Smooth muscle cell of the brain vasculature (primary cell): ENCODE results near the gene PKP4.

Source experiments
- DNase-seq: peaks from one replicate; pipeline ENCODE4 v3.0.0-alpha.2; 2012; ENCODE audit warnings: low read depth, low spot score

Gene PKP4

DNA sequence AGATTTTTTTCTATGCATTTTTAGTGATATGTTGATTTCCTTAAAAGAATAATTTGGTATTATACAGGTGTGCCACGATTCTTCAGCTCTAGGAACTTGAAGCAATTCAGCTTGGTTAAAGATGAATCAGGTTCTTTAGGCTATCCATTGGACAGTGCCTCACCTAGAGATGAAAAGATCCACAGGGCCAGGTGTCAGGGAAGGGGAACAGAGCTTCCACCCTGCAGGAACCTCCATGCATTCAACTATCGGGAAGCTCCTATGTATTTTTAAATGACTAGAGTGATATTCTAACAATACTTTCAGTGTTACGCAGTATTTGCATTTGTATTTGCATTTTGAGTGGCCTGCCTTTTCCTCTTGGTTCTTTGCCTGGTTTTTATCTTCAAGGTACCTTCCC is 40.2 kb downstream of the PKP4 start:
- no peak for DNase-seq

DNA sequence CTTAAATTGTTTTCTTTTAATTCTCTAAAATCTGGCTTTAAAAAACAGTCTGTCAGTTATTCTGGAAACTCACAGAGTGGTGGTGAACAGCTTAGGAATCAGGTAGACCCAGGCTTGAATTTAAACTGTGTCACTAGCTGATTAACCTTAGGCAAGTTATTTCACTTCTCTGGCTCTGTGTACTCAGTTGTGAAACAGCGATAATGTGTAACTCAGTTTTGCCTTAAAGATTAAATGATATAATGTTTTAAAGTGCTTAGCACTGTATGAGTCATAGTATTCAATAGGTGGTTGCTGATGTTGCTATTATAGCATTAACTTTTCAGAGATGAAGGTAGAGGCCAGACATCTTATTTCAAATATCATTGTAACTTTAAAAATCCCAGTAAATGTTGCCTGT is 40.7 kb downstream of the PKP4 start:
- DNase-seq, result no peak

DNA sequence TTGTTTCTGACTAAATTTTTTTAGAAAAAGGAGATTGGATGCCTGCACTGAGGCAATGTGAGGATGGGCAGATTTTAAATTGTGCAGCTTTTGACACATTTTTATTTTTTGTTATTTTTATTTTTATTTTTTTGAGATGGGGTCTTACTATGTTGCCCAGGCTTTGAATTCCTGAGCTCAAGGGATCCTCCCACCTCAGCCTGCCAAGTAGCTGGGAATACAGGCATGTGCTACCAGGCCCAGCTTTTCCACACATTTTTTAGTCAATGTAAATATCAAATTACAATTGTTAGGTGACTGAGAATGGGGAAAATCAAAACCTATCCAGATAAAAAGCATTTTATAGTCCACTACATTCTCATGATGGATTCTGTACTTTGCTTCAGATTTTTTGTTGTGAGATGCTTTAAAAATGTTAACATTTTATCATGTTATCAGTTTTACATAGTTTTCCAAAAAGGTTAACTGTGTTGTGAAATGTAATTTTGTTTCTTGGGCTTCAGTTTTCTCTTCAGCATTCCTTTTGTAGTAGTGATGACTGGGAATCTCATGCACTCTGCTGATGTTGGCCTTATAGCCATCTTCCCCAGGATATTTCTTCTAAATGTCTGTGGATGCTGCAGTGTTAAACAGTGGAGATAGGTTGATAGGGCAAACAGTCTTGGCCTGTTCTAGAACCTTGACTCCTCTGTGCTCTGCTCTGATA is 41.4 kb downstream of the PKP4 start:
- no peak for DNase-seq

DNA sequence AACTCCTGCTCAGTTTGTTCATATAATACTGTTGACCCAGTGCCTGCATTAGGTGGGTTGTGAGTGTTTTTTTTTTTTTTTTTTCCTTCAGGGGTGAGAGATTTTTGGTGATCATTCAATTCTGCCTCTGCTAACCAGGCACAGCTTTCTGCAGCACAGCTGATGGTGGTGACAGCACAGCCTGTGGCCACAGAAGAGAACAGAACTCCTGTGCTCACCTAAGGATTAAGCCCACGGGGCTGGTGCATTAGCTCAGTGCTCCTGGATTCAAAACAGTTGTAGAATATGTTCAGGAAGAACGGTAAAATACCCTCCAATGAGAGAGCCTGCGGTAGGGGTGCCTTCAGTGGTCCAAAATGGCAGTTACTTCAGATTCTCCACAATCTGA is 42.0 kb downstream of the PKP4 start:
- no peak for DNase-seq

DNA sequence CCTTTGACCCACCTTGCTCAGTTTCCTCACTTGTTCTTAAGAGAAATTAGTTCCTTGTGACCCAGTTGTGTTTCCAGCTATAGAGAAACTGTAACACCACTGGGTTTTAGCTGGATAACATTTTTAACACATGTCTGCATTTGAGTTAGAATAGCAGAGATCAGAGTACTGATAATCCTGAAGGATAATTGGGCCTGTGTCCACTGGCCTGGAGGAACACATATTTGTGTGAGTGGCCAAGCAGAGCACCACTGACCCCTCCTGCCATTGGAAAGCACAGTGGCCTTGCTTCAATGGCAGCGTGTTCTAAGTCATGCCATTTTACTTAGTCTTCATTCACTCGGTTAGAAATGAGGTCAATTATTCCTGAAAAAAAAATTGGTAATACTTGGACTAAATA is 42.6 kb downstream of the PKP4 start:
- no peak for DNase-seq

DNA sequence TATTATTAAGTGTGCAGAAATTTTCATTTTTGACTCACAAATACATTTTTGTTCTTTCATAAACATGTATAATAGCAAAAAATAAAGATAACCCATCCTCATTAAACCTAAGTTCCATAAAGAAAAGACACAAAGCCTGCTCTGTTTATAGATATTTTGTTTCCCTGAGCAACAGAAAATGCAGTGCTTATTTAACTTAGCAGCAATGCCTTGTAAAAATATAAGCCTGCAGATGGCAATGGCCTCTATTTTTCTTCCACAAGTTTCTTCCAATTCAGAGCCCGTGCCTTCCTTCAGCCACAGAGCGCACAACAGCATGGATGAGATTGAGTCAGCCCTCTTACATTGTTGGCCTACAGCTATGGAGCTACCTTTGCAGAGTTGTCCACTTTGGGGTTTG is 43.6 kb downstream of the PKP4 start:
- DNase-seq, result no peak

DNA sequence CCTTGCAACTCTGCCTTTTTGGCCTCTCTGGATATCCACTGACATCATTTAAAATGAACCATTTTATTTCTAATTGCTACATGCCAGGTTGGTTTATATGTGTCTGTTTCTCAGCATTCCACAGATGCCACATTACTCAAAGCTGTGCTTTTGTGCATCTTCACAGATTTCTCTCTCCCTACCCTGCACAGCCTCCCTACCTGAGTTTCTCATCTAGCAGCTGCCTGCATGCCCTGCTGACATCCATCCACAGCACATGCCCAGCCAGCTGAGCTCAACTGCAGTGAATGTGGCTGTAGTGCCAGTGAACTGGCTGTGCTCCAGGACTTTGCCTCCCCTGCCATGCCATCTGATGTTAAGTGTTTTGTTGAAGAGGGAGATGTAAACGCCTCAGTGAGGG is 44.5 kb downstream of the PKP4 start:
- no peak for DNase-seq

DNA sequence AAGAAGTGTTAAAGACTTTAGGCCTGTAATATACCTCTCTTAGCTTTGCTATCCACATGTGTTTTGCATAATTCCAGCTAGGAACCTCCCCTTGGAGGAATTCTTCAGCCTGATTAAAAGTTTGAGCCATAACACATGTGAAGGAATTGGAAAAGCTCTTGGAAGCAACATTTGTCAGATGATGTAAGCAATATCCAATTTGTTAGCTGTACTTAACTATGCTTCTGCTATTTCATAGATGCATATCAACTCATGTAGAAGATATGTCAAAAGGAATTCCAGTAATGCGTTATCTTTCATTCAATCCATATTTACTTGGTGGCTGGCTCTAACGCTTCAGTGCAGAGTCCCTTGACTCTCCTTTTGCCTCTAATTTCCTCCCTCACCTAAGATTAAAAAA is 46.2 kb downstream of the PKP4 start:
- DNase-seq, result no peak

DNA sequence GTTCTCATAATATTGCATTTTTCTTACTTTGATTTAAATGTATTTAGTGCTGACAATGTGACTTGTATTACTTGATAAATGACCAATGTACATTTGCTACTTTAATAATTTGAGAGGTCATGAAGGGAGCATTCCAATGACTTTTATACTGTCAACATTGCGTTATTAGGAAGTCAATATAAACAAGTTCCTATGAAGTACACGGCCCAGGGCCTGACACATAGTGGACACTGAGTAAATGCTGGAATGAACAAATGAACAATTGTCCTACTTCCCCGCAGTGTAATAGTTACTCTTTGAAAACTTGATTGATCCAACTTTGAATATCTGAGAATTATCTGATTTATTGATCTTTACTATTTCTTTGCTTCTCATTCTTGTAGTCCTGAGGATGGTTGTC is 47.3 kb downstream of the PKP4 start:
- DNase-seq, result no peak

DNA sequence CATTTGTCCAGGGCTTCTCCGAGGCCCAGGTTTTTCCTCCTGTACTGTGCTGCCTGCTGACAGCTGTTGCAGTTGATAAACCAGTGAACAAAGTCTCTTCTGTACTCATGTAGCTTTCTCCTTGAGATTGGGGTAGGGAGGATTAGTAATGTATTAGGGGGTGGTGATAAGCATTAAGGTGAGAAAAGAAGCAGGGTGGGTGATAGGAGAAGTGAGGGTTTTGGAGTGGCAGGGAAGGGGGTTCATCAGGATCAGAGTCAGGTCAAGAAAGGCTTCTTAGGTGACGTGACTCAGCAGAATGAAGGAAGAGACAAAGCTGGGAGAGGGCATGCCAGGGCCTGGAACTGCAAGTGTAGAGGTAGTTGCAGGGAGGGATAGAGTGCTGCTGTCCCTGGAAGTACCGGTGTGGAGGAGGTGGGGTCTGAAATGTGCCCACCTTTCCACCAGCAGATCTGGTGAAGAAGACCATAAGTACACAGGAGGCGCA is 48.7 kb downstream of the PKP4 start:
- no peak for DNase-seq

DNA sequence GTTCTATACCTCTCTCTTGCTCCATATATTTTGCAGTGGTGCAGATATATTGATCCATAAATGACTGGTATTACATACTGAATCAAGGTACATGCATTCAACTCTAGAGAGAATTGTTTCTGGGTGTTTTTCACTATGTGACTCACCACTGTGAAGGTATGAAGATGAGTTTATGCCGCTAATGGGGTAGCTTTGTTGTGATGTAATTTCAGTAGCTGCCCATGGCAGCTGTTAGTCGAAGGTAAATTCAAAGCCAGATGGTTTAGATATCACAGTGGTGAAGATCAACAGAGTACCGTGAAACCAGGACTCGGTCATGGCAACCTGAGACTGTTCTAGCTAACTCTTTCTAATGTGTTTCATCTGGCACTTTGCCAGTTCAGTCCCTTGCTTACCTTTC is 50.4 kb downstream of the PKP4 start:
- DNase-seq, result no peak

DNA sequence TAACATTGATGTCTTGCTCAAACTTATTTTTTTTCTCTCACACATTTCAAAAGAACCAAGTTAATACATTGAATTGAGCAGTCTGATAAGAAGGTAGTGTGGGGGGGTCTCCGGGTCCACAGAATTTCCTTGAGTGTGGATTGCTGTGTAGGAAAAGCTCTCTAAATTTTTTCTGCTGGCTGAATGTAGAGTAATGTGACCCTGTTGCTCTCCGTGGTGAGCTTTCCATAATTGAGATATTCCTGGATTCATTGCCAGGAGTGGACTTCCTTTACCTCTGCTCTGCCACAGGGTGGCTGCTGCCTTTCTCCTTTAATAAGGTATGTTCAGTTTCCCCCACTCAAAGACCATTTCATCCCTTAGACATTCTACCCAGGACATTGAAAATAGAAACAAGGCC is 50.9 kb downstream of the PKP4 start:
- no peak for DNase-seq

DNA sequence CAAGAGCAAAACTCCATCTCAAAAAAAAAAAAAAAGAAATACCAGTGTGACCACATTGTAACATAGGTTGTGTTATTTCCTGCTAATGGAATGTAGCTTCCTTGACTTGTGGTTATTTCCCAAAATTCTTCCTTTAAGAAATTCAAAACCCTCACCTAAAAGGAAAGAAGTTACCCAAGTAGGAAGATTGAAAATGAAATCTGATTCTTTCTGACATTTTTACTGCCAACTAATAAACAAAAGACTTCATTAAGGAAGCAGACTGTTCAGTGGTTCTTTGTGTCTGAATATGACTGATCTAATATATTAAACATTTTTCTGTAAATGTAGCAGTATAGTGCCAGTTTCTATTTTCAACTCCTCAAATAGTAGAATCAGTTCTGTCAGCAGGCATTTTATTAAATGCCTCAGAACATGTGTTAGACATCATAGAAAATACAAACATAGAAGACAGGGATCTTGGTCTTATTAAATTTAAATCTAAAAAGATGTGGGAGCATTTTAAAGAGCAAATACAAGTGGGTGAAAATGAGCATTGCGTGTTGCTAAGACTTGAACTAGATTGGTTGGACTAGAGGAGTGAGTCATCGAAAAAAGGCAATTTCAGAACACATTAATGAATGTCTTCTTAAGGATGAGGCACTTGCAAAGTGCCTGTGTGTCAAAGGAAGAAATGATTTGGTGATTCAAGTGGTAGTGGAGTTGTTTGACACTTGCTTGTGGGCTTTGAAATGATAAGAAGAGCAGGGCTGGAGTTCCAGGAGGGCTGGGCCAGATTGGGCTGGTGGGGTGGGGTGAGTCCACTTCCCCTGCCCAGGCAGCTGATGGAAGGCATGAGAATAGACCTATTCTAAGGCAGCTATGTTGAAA is 53.4 kb downstream of the PKP4 start:
- DNase-seq, result no peak

DNA sequence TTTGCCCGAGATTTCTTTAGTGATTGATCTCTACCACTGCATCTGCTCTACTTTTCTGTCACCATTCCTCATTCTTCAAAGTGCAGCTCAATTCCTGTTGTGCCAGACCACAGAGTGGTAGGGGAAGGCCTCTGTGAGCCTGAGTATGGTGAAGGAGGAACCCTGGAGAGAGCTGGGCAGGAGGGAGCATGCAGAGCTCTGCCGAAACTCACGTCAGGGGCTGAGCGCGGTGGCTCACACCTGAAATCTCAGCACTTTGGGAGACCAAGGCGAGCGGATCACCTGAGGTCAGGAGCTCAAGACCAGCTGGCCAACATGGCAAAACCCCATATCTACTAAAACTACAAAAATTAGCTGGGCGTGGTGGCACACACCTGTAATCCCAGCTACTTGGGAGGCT is 54.1 kb downstream of the PKP4 start:
- DNase-seq, result no peak

DNA sequence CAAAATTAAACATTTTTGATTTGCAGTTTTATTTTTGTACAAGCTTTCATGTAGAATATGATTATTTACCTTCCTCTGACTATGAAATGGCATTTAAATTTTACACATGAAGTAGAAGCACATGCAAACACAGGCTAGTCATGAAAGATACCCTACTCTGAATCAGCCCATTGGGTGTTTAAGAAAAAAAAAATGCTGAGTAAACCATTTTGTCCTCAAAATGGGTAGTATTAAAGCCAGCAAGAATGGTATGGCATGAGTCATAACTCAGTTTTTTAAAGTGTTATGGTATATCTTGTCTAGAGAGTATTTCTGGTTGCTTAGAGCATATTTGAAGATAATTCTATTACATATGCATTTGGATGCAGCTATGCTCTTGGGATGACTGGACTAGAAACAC is 55.0 kb downstream of the PKP4 start:
- no peak for DNase-seq

DNA sequence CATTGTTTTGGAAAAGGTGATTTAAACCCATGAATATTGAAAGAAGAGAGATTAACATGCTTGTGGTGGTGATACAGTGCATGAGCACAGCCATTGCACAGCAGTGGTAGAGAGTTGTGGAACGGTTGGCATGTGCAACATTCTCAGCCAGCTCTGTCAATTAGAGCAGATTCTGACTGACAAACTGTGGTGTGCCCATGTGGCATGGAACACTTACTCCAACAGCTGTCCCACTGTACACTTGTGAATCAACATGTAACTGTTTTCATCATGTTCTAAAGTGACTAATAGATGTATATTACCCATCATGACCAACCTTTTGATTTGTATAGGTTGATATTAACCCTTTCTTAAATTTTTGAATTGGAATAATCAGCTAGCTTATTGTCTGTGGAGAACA is 55.6 kb downstream of the PKP4 start:
- no peak for DNase-seq

DNA sequence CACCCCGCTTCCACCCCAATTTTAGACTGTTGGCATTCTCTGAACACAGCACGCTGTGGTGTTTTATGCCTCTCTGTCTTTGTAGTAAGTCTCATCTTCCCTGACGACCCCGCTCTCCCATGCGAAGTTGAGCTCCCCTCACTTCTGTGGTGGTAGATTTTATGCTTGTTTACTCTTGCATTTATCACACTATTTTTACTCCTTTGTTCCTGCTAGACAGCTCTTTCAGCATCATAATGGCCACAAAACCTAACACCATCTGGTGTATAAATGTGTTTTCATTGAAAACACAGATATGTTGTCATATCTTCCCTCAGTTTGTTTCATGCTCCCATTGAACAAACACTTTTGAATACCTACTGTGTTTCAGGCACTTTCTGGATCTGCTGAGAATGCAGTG is 57.1 kb downstream of the PKP4 start:
- DNase-seq, result no peak

DNA sequence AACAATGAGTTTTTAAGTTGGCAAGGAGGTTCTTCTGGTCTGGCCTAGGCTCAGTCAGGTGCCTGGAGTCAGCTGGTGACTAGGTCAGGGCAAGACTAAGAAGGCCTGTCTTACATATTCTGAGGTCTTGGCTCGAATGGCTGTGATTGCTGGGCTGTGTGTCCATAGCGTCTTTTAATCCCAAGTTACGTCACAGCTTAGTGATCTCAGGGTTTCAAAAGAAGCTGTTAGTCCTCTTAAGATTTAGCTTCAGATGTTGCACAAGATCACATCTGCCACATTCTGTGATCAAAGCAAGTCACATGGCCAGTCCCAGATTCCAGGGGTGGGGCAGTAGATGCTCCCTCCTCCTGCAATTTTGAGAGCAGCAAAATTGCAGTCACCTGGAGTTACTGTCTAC is 61.3 kb downstream of the PKP4 start:
- no peak for DNase-seq

DNA sequence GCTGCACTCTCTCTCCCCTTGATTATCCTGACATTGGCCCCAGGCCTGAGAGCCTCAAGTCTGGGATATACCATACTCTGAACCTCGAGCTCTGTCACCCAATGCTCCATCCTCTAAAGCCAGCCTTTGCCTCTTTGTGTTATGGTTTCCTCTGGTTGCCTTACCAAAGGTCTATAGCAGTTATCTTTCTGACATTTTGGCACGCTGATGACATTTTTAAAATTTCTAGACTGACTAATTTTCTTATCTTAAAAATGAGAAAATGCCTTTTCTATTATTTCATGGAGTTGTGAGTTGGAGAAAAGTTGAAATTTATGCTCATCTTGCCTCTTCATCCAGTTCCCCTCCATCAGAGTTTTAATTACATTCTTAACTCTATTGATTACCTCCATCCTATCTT is 62.7 kb downstream of the PKP4 start:
- DNase-seq, result no peak

DNA sequence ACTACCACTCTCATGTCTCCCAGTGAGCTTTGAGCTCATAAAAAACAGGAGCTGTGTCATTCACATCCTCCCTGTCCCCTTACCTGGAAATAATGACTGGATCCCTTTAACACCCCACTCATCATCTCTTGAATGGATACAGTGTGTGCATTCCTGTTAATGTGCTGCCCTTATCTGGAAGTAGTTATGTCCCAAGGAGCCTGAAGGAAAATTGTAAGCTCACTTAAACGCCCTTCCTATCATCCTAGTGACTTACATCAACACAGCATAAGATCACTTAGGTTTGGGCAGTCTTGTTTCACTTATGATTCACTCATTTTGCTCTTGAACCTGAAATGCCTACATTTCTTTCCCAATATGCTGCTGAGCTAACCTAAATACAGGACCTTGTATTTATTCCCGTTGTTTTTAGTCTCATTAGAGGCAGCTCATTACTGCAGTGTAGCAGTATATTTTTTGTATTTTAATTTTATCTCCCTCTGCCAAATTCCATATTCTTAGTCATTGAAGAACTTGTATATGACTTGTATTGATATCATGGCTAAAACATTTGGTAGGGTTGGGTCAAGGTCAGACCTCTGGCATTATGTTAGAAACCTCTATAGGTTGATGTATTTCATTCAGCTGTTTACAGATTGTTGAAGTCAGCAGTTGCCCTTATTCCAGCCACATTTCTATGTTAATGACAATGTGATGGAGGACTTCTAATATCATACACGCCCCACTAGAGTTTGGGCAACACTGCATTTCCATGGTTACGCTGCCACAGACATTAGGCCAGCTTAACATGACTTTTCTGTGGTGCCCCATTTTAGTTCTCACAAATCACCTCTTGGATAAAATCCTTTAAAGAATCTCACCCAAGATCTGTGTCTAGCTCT is 72.9 kb downstream of the PKP4 start:
- no peak for DNase-seq

DNA sequence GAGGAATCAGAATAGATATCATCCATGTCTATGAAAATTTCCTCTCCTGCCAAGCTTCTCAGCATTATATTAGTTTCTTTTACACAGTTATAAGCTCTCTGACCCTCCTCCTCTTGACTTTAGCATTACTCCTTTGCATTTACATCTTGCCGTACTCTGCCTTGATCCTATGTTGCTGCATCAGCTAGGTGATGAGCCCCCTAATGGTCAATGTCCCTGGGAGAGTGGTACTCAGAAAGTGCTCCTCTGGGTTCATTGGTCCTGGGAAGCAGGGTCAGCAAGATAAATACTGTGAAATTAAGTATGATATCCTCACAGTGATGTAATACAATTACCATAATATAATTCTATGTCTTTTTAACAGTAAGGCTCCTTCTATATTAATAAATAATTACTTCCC is 74.1 kb downstream of the PKP4 start:
- no peak for DNase-seq

DNA sequence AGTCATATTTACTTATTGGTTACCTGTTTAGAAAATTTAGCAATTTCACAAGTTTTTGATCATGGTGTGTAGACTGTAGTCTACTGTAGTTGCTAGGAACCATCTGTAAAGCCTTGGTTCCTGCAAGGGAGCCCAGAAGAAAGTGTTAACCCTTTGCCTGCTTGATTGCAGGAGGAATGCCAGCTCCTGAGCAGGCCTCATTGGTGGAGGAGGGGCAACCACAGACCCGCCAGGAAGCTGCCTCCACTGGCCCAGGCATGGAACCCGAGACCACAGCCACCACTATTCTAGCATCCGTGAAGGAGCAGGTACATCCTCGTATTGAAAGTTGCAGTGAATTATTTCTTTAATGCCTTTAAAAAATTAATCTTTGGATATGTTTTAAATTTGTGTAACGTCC is 76.3 kb downstream of the PKP4 start:
- DNase-seq, result no peak
